H1 (cell line): Measurements from ENCODE around the gene OXSR1. TPM values are rescaled to one million over a fixed set of nuclear protein-coding genes. Genes with fewer than 3 reads are reported as not detected.

ENCODE experiments used
- CTCF ChIA-PET: fragments of 300-600 bp; sonication (Branson Sonifier 250); formaldehyde crosslinking; loops from one replicate; lab custom pipeline; 2021; ENCODE audit not compliant: partially characterized antibody; lab: Charles Lee
- POLR2A ChIA-PET: fragments of 300-600 bp; sonication (Branson Sonifier 250); formaldehyde crosslinking; loops from one replicate; lab custom pipeline; 2021; ENCODE audit warnings: inconsistent platforms; ENCODE audit not compliant: partially characterized antibody; lab: Charles Lee
- DNase-seq, 2 experiments: peaks; one replicate each; pipeline versions ENCODE4 v3.0.0 to v3.0.0-alpha.2; 2010 to 2022; ENCODE audit warnings: low spot score in 2 of 2, low read depth in 1 of 2, mixed read lengths in 1 of 2
- FAIRE-seq: peaks from 2 replicates; lab custom pipeline; 2011; peaks lifted over from hg19 to GRCh38; lab: Jason Lieb, UNC
- H2AFZ ChIP-seq: 2 replicates; pipeline ENCODE4 v1.8.1; 2012; ENCODE audit warnings: low read length, inconsistent platforms
- H2AK5ac ChIP-seq: 2 replicates; pipeline ENCODE4 v1.6.1; 2013; ENCODE audit warnings: low read depth, low read length
- H2BK120ac ChIP-seq: replicated peaks from 2 replicates; pipeline ENCODE3; 2013; ENCODE audit warnings: low read depth, low read length, inconsistent platforms
- H2BK12ac ChIP-seq: 2 replicates; pipeline ENCODE4 v1.6.1; 2013; ENCODE audit warnings: low read depth, low read length
- H2BK15ac ChIP-seq: 2 replicates; pipeline ENCODE4 v1.6.1; 2013; ENCODE audit warnings: low read length
- H2BK20ac ChIP-seq: 2 replicates; pipeline ENCODE4 v1.6.1; 2013; ENCODE audit warnings: low read length
- H2BK5ac ChIP-seq: 2 replicates; pipeline ENCODE4 v1.6.1; 2013; ENCODE audit warnings: low read depth, low read length
- H3K14ac ChIP-seq: 2 replicates; pipeline ENCODE4 v1.6.1; 2013; ENCODE audit warnings: inconsistent platforms; ENCODE audit not compliant: insufficient read length
- H3K18ac ChIP-seq: 2 replicates; pipeline ENCODE4 v1.6.1; 2013; ENCODE audit warnings: low read length; ENCODE audit errors: extremely low read depth
- H3K23ac ChIP-seq: 2 replicates; pipeline ENCODE4 v1.6.1; 2013; ENCODE audit warnings: inconsistent platforms; ENCODE audit not compliant: insufficient read length
- H3K23me2 ChIP-seq: 2 replicates; pipeline ENCODE4 v1.6.1; 2013; ENCODE audit warnings: low read depth, low read length
- H3K27ac ChIP-seq: 2 replicates; pipeline ENCODE4 v1.6.1; 2011; ENCODE audit warnings: low read depth, low read length, inconsistent platforms
- H3K27me3 ChIP-seq, 4 experiments: replicated peaks in 1 of 4; 1 replicate in 1 of 4; 2 replicates in 3 of 4; pipeline versions ENCODE4 v1.6.1 to v1.8.1; 2011 to 2013; ENCODE audit warnings: low read length in 3 of 4, mild to moderate bottlenecking in 3 of 4, inconsistent platforms in 2 of 4, mixed read lengths in 2 of 4, moderate library complexity in 1 of 4; ENCODE audit not compliant: control insufficient read depth in 3 of 4, insufficient read depth in 3 of 4; ENCODE audit errors: extremely low read depth in 1 of 4
- H3K36me3 ChIP-seq, 4 experiments: 2 replicates each; pipeline versions ENCODE4 v1.6.1 to v1.8.1; 2011 to 2013; ENCODE audit warnings: mild to moderate bottlenecking in 4 of 4, low read length in 3 of 4, moderate library complexity in 2 of 4, control low read depth in 1 of 4, inconsistent platforms in 1 of 4; ENCODE audit not compliant: insufficient read depth in 4 of 4, control insufficient read depth in 2 of 4
- H3K4ac ChIP-seq: replicated peaks from 2 replicates; pipeline ENCODE3; 2013; ENCODE audit warnings: low read length, low read depth, mixed read lengths, inconsistent platforms; ENCODE audit not compliant: insufficient read length
- H3K4me1 ChIP-seq, 4 experiments: replicated peaks in 1 of 4; 1 replicate in 1 of 4; 2 replicates in 3 of 4; pipeline versions ENCODE4 v1.6.1 to v1.8.1; 2011 to 2013; ENCODE audit warnings: low read length in 3 of 4, inconsistent platforms in 2 of 4, mixed read lengths in 1 of 4; ENCODE audit not compliant: insufficient read depth in 4 of 4, control insufficient read depth in 3 of 4
- H3K4me2 ChIP-seq, 2 experiments: 2 replicates each; pipeline versions ENCODE4 v1.6.1 to v1.8.1; 2011 to 2013; ENCODE audit warnings: low read depth in 2 of 2, low read length in 2 of 2, control low read depth in 1 of 2, inconsistent platforms in 1 of 2, mild to moderate bottlenecking in 1 of 2; ENCODE audit not compliant: insufficient read depth in 1 of 2
- H3K4me3 ChIP-seq, 4 experiments: fragments of 200-600, 300-600 bp in 1 of 4; sonication (generic), shearing (Covaris generic), sonication (Bioruptor Twin) in 1 of 4; 2 replicates each; pipeline versions ENCODE4 v1.5.1 to v1.8.1; 2011 to 2016; ENCODE audit warnings: low read length in 4 of 4, low read depth in 3 of 4, control low read depth in 2 of 4, inconsistent platforms in 2 of 4, mild to moderate bottlenecking in 2 of 4, mixed read lengths in 1 of 4, moderate library complexity in 1 of 4; ENCODE audit not compliant: insufficient read depth in 2 of 4; ENCODE audit errors: extremely low read depth in 1 of 4
- H3K56ac ChIP-seq: replicated peaks from 2 replicates; pipeline ENCODE3; 2013; ENCODE audit warnings: low read depth, mild to moderate bottlenecking, mixed read lengths, low read length, inconsistent platforms; ENCODE audit not compliant: insufficient read length
- H3K79me1 ChIP-seq: 2 replicates; pipeline ENCODE4 v1.6.1; 2013; ENCODE audit warnings: low read depth, low read length, control low read depth
- H3K79me2 ChIP-seq, 2 experiments: 2 replicates each; pipeline versions ENCODE4 v1.6.1 to v1.8.1; 2012 to 2013; ENCODE audit warnings: low read length in 2 of 2, mild to moderate bottlenecking in 2 of 2, inconsistent platforms in 1 of 2; ENCODE audit not compliant: insufficient read depth in 2 of 2, control insufficient read depth in 1 of 2
- H3K9ac ChIP-seq, 4 experiments: replicated peaks in 1 of 4; 1 replicate in 1 of 4; 2 replicates in 3 of 4; pipeline versions ENCODE4 v1.6.1 to v1.8.1; 2011 to 2013; ENCODE audit warnings: low read depth in 3 of 4, low read length in 3 of 4, control low read depth in 2 of 4, mild to moderate bottlenecking in 2 of 4, moderate library complexity in 2 of 4, inconsistent platforms in 1 of 4; ENCODE audit errors: extremely low read depth in 1 of 4
- H3K9me3 ChIP-seq, 2 experiments: 2 replicates each; pipeline versions ENCODE4 v1.6.1 to v1.8.1; 2012 to 2013; ENCODE audit warnings: mild to moderate bottlenecking in 2 of 2, moderate library complexity in 2 of 2, control low read depth in 1 of 2, inconsistent platforms in 1 of 2, low read depth in 1 of 2, low read length in 1 of 2, mixed read lengths in 1 of 2; ENCODE audit not compliant: insufficient read depth in 2 of 2
- H4K20me1 ChIP-seq, 2 experiments: replicated peaks in 1 of 2; 2 replicates each; pipeline versions ENCODE3 to v1.8.1; 2011 to 2013; ENCODE audit warnings: inconsistent platforms in 2 of 2, low read length in 2 of 2, mild to moderate bottlenecking in 1 of 2; ENCODE audit not compliant: insufficient read depth in 2 of 2, control insufficient read depth in 1 of 2
- H4K5ac ChIP-seq: 2 replicates; pipeline ENCODE4 v1.6.1; 2013; ENCODE audit warnings: low read length, low read depth, mixed read lengths, inconsistent platforms; ENCODE audit not compliant: insufficient read length
- H4K8ac ChIP-seq: 2 replicates; pipeline ENCODE4 v1.8.0; 2013; ENCODE audit warnings: mild to moderate bottlenecking, moderate library complexity, low read length, inconsistent platforms; ENCODE audit not compliant: insufficient read depth; ENCODE audit errors: extremely low read depth
- H4K91ac ChIP-seq: replicated peaks from 2 replicates; pipeline ENCODE3; 2013; ENCODE audit warnings: low read length, mixed read lengths, inconsistent platforms; ENCODE audit not compliant: insufficient read length
- BRCA1 ChIP-seq: IDR thresholded peaks from 2 replicates; pipeline ENCODE4 v1.6.1; 2012; ENCODE audit warnings: low read depth, low read length, improper control_type of control experiment
- CHD2 ChIP-seq: IDR thresholded peaks from 2 replicates; pipeline ENCODE4 v1.6.1; 2012; ENCODE audit warnings: low read length, improper control_type of control experiment
- EZH2 ChIP-seq: fragments of 200-600 bp; sonication (generic); IDR thresholded peaks from 2 replicates; pipeline ENCODE4 v1.7.1; 2012; ENCODE audit warnings: low read depth, mild to moderate bottlenecking, moderate library complexity, low read length, inconsistent platforms; ENCODE audit not compliant: severe bottlenecking
- GABPA ChIP-seq: IDR thresholded peaks from 2 replicates; pipeline ENCODE4 v1.6.1; 2011; ENCODE audit warnings: mild to moderate bottlenecking, low read length, moderate library complexity, borderline replicate concordance; ENCODE audit not compliant: insufficient read depth
- GTF2F1 ChIP-seq: IDR thresholded peaks from 2 replicates; pipeline ENCODE4 v1.6.1; 2012; ENCODE audit warnings: low read depth, low read length, improper control_type of control experiment, borderline replicate concordance
- MAX ChIP-seq: IDR thresholded peaks from 2 replicates; pipeline ENCODE4 v1.6.1; 2012; ENCODE audit warnings: inconsistent platforms
- POU5F1 ChIP-seq: IDR thresholded peaks from 2 replicates; pipeline ENCODE4 v1.6.1; 2011; ENCODE audit warnings: low read depth, mild to moderate bottlenecking, low read length, moderate library complexity
- SP1 ChIP-seq: IDR thresholded peaks from 2 replicates; pipeline ENCODE4 v1.6.1; 2011; ENCODE audit warnings: low read depth, low read length
- WGBS, 2 experiments: shearing (Covaris generic) in 1 of 2; methylation state at CpG; one replicate each; pipeline versions ENCODE4 v1.1.6 to v1.1.7; 2013 to 2015; ENCODE audit warnings: low lambda C conversion rate in 2 of 2, mixed read lengths in 2 of 2, inconsistent platforms in 1 of 2, low coverage in 1 of 2, missing lambda C conversion rate in 1 of 2; ENCODE audit not compliant: insufficient replicate concordance in 2 of 2, insufficient coverage in 1 of 2, insufficient read length in 1 of 2; ENCODE audit errors: extremely low coverage in 1 of 2, missing lambda C conversion rate in 1 of 2; 5-methylcytosine and 5-hydroxymethylcytosine counted together
- long read RNA-seq, 2 experiments: library from RNA in 1 of 2; library from capped mRNA in 1 of 2; stranded (forward); transcript quantifications; one replicate each; pipeline ENCODE4 v2.0.0, GENCODE V29; 2021; ENCODE audit warnings: inconsistent platforms in 1 of 2
- polyA minus RNA-seq, 3 experiments: library from RNA; depleted of rRNA, polyadenylated mRNA; stranded (reverse); fragments of >200 nt; gene quantifications; 1 replicate in 2 of 3; 2 replicates in 1 of 3; pipeline ENCODE4 v1.2.3, GENCODE V29; 2011
- polyA plus RNA-seq, 7 experiments: library from polyadenylated mRNA; depleted of rRNA in 3 of 7; stranded (reverse) in 5 of 7; unstranded in 2 of 7; fragments of >200 nt in 5 of 7; fragments of 200-250 nt in 2 of 7; gene quantifications; 1 replicate in 5 of 7; 2 replicates in 1 of 7; 4 replicates in 1 of 7; pipeline versions ENCODE4 v1.2.1 to v1.2.3, GENCODE V29; 2011 to 2013; ENCODE audit warnings: missing spikeins in 2 of 7, mixed read lengths in 2 of 7
- total RNA-seq: library from RNA; stranded (reverse); fragmentation: NEBNext Ultra II Directional; extraction: Animal tissue kit (Norgen Biotek cat#: 25700); gene quantifications from 2 replicates; pipeline ENCODE4 v1.2.1, GENCODE V29; 2021

Gene OXSR1
- 45.5 and 47.0 TPM in 2 replicates for total RNA-seq
- polyA plus RNA-seq (2011; rRNA removed), result 16.9 and 25.1 TPM in 2 replicates
- 29.4 TPM for polyA plus RNA-seq (2011; cell fraction: cytosol; rRNA removed)
- 16.1 TPM for polyA plus RNA-seq (2011; cell fraction: nucleus; rRNA removed)
- polyA plus RNA-seq (2012, experiment 1 of 2), result 26.1 to 43.9 TPM (median 32.9 TPM) in 4 replicates
- polyA plus RNA-seq (2012, experiment 2 of 2), result 3.2 TPM
- polyA plus RNA-seq (2013, experiment 1 of 2), result 23.4 TPM
- polyA plus RNA-seq (2013, experiment 2 of 2), result 23.5 TPM
- polyA minus RNA-seq (2011; rRNA and poly(A)+ RNA removed), result 27.9 and 35.6 TPM in 2 replicates
- polyA minus RNA-seq (2011; cell fraction: cytosol; rRNA and poly(A)+ RNA removed), result 21.1 TPM
- 26.2 TPM for polyA minus RNA-seq (2011; cell fraction: nucleus; rRNA and poly(A)+ RNA removed)
- long read RNA-seq, experiment 1, full-length matches to known transcripts, result 4 of 39 reads
- long read RNA-seq, experiment 1, partial matches to known transcripts, result 33 of 39 reads
- long read RNA-seq, experiment 1, other reads (novel, unspliced or antisense), result 2 of 39 reads
- long read RNA-seq, experiment 2, partial matches to known transcripts, result 0 of 1 reads
- long read RNA-seq, experiment 2, other reads (novel, unspliced or antisense), result 1 of 1 reads

GRCh38 chr3:38164952-38165721 is at the start of gene OXSR1:
TSS of gene OXSR1 (plus strand) at chr3:38165537. CDS start at chr3:38165877, 340 bp downstream.
- H3K4me2 ChIP-seq, result peak within 1 kb of the TSS; percentile 91 to 94
- H2BK12ac ChIP-seq, result peak within 1 kb of the TSS; percentile 94
- peak within 1 kb of the TSS; percentile 97 for H2BK5ac ChIP-seq
- no peak within 1 kb of the TSS for H2AK5ac ChIP-seq
- H3K27ac ChIP-seq, result peak within 1 kb of the TSS; percentile 99
- no peaks in the 10 kb centered on the region for H3K27me3 ChIP-seq
- peak within 1 kb of the TSS; percentile 83 to 98 (median 94) for H3K9ac ChIP-seq
- H3K56ac ChIP-seq, result peak within 1 kb of the TSS; percentile 84
- no peaks in the 10 kb centered on the region for H3K9me3 ChIP-seq
- H3K23ac ChIP-seq, result no peak within 1 kb of the TSS
- H4K8ac ChIP-seq, result peak within 1 kb of the TSS; percentile 99; the same call in 1 of the 2 replicates
- H2BK120ac ChIP-seq, result peak within 1 kb of the TSS; percentile 59
- peak within 1 kb of the TSS; percentile 100 for H2AFZ ChIP-seq
- H3K18ac ChIP-seq, result peak within 1 kb of the TSS; percentile 95
- H3K4ac ChIP-seq, result peak within 1 kb of the TSS; percentile 49
- peak within 1 kb of the TSS; percentile 100 for H4K5ac ChIP-seq
- H4K91ac ChIP-seq, result peak within 1 kb of the TSS; percentile 97
- POLR2A ChIA-PET, result interaction anchor here (0.8 to 4.1 kb wide), 13 partner anchors 9 to 181 kb away, joined by 3 to 38 read pairs (median 3); partner anchors contain the start of genes ACAA1, MYD88 and XYLB
- H3K36me3 ChIP-seq, result no peaks in the 10 kb centered on the region
- peaks cover 0 to 2% (median 0%) of the 10 kb centered on the region in 4 experiments; a peak in 3 of 7 replicates for H3K4me1 ChIP-seq
- H4K20me1 ChIP-seq, result peaks cover 0 to 6% of the 10 kb centered on the region in 2 experiments
- WGBS, 2 experiments, result 1% methylated on average over 53 of the region's 57 CpGs; no CpG with 5 or more reads in 1 of the 2 experiments
- peak within 1 kb of the TSS; percentile 6 for H3K14ac ChIP-seq
- H3K23me2 ChIP-seq, result peaks cover 14% of the 10 kb centered on the region; the same call in 1 of the 2 replicates
- peak within 1 kb of the TSS; percentile 16; the same call in 1 of the 2 replicates for H2BK15ac ChIP-seq
- H3K4me3 ChIP-seq, result peak within 1 kb of the TSS; percentile 75 to 90 (median 86)
- DNase-seq (peak; percentile 92 to 98), FAIRE-seq (peak; percentile 76)
- H3K79me1 ChIP-seq, result no peaks in the 10 kb centered on the region; the same call in 1 of the 2 replicates
- CTCF ChIA-PET, result interaction anchor here (1.0 to 3.2 kb wide), 7 partner anchors 14 to 844 kb away, joined by 3 to 11 read pairs (median 4); partner anchors contain the start of gene ACAA1
- peak within 1 kb of the TSS; percentile 36; the same call in 1 of the 2 replicates for H2BK20ac ChIP-seq
- H3K79me2 ChIP-seq, result peaks cover 18 to 42% of the 10 kb centered on the region in 2 experiments
- TF ChIP-seq GTF2F1 (no peak), BRCA1 (no peak), EZH2 (no peak), GABPA (no peak; the same call in 1 of the 2 replicates), SP1 (peak; percentile 92), MAX (peak; percentile 56), POU5F1 (no peak), CHD2 (peak; percentile 79)
